ENCODE data around the gene NFIB.

Gene NFIB

GRCh38 chr9:14095277-14095676, 218.7 kb downstream of the NFIB start:
- peak; percentile 59 for DNase-seq

GRCh38 chr9:14094491-14094890, 219.4 kb downstream of the NFIB start:
- peak; percentile 54 for DNase-seq

GRCh38 chr9:14092344-14092743, 221.6 kb downstream of the NFIB start:
- DNase-seq: no peak

DNA sequence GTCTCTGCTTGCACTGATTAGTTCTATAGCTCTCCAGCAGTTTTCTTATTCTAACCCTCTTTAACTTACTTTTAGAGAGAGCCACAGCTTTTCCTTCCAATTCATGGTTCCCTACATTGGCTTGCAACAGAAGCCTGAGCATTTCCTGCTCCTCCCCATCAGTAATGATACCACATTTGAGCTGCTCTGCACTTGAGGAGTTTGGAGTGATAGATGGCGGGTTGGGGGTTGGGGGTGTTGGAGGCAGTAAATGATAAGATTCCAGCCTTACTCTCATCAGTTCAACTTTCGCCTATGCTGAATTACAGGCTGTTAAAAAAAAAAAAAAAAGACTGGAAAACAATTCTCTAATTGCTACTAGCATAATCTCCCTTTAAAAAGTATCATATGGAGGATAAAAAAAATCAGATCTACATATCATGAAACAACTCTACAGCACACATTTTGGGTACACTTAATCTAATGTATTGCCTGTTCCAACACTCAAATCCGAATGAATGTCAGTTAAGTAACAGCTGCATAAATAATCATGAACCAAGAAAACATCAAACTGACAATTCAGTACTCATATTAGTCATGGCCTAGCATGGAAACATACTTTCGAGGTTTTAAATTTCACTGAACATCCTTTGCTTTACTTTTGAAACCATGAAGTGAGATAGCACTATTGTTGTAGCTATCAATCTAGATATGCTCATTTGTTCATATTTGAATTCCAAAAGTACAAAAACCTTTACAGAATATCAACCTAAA, 224.7 kb downstream of the NFIB start:
- DNase-seq: no peak

DNA sequence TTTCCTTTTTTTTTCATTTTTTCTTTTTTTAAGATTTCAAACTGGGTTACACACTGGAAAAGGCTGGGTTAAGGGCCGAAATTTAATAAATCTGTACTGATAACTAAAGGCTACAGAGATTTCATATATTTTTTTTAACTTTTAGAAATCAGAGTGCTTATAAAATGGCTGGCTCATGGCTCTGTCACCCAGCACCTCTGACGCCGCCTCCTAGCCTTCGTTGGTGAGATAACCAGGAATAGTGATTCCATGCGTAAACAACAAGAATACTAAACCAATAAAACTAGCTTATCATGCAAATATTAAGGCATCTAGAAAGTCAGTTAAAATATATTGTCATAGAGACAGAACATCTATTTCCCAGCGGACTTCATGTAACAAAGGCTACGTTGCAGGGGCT, 226.4 kb downstream of the NFIB start:
- no peak for DNase-seq

- no peak for DNase-seq
Measured at GRCh38 chr9:14086495-14086894, 227.4 kb downstream of the NFIB start.

DNA sequence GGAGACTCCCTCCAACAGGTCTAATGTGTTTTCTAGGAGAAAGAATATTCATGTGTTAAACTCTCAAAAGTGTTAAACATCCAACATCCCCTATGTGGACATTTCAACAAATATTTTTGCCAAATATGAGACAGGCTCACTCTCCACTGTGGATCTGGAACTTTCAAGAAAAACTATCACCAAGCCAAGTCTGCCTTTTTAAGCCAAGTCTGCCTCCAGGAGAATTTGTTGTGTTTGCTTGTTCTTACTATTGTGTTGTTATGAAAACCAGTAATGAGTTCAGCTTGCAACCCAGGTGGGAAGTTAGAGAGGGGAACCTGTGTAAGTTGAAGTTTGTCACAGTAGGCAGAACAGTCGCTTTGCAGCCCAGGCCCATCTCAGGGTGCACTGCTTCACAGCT, 228.1 kb downstream of the NFIB start:
- no peak for DNase-seq

GRCh38 chr9:14084867-14085266, 229.1 kb downstream of the NFIB start:
- DNase-seq: no peak

DNA sequence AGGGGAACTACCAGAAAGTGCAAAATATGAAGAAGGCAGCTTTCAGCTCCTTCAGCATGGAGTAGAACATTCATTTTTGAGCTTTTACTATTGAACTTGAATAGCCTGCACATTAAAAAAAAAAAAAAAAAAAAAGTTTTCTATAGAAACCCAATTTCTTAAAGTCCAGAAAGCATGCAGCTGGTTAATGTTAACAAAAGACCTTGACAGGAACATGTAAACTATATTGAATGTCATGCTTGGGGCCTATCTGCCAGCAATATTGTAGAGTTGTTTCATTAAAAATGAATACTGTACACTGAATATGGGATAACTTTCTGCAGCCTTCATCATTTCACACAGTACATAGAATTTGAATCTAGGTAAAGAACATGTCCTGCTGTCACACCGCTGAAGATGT, 230.6 kb downstream of the NFIB start:
- no peak for DNase-seq

GRCh38 chr9:14082732-14083131, 231.2 kb downstream of the NFIB start:
- DNase-seq: no peak

GRCh38 chr9:14081745-14082144, 232.2 kb downstream of the NFIB start:
- no peak for DNase-seq

DNA sequence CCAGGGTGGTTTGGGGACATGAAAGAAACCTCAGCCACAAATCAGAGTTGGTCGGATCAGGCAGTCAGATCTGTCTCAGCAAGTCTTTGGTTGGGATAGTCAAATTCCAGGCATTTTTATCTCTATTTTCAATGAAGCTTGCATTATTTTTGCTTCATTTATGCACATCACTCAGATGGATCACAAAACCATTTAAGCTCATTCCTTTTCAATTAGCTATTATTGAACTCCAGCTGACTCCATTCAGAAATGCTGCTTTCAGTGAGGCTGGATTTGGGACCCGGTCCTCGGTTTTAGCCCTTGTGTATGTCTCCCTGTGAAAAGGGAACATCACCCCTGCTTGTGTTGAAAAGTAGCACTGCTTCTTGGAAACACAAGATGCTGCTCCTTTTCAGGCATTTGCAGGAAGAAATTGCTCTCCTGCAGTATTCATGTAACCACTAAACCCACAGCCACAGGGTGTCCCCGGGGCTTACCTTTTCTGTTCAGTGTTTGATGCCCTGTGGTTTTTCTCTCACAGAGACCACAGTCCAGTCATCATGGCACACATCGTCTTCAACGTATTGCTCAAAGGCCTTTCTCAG, 232.9 kb downstream of the NFIB start:
- peak; percentile 61 for DNase-seq

GRCh38 chr9:14079440-14079839, 234.5 kb downstream of the NFIB start:
- DNase-seq: no peak

- no peak for DNase-seq
Measured at GRCh38 chr9:14077672-14078071, 236.3 kb downstream of the NFIB start.

DNA sequence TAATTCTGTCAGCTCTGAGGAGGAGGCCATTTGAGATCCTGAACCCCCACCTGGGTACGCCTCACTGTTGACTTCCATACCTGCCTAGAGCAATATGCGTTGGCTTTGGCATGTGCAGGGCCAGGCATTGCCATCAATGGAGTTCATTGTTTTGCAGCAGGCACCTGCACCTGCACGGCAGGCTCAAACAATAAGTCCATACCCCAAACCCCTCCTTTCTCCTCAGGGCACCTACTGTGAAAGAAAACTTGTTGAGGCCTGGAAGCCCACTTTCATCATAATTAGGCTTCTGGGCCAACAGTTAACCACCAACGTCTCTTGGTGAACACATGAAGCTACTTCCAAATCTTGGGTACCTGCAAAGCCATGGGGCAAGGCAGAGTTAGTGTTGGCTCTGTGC, 238.7 kb downstream of the NFIB start:
- peak; percentile 74 for DNase-seq

DNA sequence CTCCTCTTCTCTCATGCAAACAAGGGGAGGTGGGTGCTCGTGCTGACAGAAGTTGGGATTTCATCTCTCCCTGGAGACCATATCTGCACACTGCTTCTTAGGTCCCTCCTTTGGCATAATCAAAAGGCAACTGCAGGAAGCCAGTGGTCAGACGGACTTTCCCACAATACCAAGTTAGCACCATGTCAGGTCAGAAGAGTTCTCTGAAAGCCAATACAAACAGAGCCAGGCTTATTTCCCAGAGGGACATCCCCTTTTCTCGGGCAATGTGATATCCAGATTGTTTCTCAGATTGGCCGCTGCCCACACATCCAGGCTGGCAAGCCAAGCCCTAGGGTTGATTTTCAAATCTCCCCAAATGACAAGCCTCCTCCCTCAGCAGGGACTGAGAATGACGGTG, 241.1 kb downstream of the NFIB start:
- DNase-seq: no peak

- DNase-seq: no peak
Measured at GRCh38 chr9:14071484-14071883, 242.5 kb downstream of the NFIB start.

- DNase-seq: no peak
Measured at GRCh38 chr9:14068690-14069089, 245.3 kb downstream of the NFIB start.

DNA sequence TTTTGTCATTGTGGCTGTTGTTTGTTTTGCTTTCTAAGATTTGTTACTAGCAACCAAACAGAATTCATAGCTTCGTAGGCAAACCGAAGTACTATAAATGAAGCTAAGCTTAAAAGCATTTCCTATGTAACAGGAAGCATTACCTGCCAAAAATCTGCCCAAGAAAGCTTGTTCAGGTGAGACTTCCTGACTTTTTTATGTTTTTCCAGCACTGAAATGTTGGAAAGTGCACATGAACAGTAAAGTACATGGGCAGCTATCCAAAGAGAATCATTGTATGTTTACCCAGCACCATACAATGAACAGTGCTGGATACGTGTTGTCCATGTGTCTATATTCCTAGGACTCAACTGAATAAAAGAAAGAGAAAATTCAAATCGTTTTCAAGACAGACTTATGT, 247.1 kb downstream of the NFIB start:
- peak; percentile 20 for DNase-seq

GRCh38 chr9:14066032-14066431, 247.9 kb downstream of the NFIB start:
- no peak for DNase-seq

- DNase-seq: no peak
Measured at GRCh38 chr9:14064940-14065339, 249.0 kb downstream of the NFIB start.

GRCh38 chr9:14063756-14064155, 250.2 kb downstream of the NFIB start:
- DNase-seq: no peak

GRCh38 chr9:14062586-14063221, 251.2 kb downstream of the NFIB start:
- DNase-seq: no peak

GRCh38 chr9:14061936-14062585, 251.9 kb downstream of the NFIB start:
- DNase-seq: no peak

All from NCI-H69 (cell line).